HG03175 (cell line): ENCODE data around the gene DSG2.

ENCODE experiments used
- ATAC-seq: cut with Tn5 transposase; IDR thresholded peaks from one replicate; pipeline ENCODE4 v1.9.1; 2021; ENCODE audit warnings: mild to moderate bottlenecking, moderate library complexity; ENCODE audit not compliant: unreplicated experiment

Gene DSG2

DNA sequence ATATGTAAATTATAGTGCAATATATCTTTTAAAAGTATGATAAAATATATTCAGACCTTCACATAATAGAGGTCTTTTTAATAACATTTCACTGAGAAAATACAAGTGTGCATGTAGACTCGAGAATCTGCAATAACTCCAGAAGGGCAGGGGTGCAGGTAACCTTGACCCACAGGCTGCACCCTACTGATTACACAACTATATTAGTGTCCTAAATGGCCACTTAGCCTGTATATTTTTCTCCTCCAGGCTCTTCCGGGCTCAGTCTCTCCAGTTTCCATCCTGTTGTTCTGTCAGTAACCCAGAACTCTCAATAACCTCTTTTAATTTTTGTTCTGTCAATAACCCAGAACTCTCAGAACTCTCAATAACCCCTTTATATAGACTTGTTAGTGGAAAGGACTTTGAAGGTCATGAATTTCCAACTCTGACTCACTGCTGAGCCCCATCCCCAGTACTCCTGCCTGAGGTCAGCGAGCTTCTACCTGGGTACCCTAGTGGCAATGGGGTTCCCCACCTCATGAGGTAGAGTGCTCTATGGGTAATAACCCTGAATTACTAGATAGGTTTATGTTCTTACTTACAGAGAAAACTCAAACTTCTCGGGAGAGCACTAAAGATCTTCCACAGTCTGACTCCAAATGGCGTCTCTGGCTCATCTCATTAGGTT, 85.3 kb downstream of the DSG2 start:
- ATAC-seq: no peak

DNA sequence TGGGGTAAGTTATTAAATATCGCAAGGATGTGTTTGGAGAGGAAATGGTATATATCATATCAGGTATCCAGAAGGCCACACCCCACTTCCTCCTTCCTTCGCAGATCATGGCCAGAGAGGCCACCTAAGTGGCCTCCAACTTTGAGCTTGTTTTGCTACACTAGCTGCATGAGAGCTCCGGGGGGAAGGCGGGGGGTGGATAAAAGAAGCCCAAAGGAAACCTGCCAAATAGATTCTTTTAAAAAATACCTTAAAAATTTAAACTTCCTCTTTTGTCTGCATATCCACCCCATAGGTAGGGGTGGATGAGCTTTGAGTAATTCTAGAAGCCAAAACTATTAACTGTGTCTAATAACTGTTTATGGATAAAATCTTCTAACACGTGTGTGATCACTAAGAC, 88.0 kb downstream of the DSG2 start:
- ATAC-seq: no peak

DNA sequence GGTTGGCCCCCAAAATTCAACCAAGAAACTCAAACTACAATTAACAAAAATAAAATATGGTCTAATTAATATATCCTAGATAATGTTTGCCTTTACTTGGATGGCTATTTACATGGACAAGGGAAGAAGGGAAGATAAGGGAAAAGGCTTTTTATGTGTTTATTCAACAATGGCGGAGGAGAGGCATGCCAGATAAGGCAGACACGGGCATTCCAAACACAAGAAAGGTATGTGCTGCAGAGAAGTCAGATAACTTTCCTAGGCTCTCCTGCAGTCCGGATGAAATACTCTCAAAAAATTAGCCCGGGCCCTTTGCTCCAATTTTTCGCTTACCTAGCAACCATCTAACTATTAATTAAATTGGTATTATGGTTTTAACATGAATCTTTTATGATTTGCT, 88.6 kb downstream of the DSG2 start:
- no peak for ATAC-seq

DNA sequence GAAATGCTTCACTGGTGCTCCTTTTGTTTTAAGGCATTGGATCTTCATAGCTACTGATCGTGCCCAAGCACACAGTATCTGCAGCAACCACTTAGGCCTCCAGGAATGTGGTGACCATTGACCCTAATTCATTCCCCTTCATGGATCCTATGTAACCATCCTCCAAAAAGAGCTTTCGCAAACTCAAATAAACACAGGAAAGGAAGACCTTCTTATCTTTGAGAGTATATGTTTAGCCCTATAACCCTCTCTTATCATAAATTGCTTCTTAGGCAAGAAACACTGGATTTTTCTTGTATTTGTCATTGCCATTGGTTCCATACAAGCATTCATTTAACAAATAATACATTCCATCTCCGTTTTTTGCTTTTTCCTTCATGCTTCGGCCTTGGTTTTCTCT, 89.6 kb downstream of the DSG2 start:
- no peak for ATAC-seq

- ATAC-seq: no peak
Observed at GRCh38 chr18:31590570-31590969, 92.6 kb downstream of the DSG2 start.

- ATAC-seq: no peak
Observed at GRCh38 chr18:31591113-31591512, 93.1 kb downstream of the DSG2 start.

DNA sequence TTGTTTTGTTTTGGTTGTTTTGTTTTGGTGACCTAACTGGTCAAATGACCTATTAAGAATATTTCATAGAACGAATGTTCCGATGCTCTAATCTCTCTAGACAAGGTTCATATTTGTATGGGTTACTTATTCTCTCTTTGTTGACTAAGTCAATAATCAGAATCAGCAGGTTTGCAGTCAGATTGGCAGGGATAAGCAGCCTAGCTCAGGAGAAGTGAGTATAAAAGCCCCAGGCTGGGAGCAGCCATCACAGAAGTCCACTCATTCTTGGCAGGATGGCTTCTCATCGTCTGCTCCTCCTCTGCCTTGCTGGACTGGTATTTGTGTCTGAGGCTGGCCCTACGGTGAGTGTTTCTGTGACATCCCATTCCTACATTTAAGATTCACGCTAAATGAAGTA, 93.7 kb downstream of the DSG2 start, which contains the start of gene TTR:
Gene TTR, plus strand, starts transcription at position 250 of the 400 bp plus-strand sequence. Its CDS starts 26 bp downstream, at position 276.
- no peak for ATAC-seq

DNA sequence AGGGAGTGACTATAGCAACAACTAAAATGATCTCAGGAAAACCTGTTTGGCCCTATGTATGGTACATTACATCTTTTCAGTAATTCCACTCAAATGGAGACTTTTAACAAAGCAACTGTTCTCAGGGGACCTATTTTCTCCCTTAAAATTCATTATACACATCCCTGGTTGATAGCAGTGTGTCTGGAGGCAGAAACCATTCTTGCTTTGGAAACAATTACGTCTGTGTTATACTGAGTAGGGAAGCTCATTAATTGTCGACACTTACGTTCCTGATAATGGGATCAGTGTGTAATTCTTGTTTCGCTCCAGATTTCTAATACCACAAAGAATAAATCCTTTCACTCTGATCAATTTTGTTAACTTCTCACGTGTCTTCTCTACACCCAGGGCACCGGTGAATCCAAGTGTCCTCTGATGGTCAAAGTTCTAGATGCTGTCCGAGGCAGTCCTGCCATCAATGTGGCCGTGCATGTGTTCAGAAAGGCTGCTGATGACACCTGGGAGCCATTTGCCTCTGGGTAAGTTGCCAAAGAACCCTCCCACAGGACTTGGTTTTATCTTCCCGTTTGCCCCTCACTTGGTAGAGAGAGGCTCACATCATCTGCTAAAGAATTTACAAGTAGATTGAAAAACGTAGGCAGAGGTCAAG, 94.7 kb downstream of the DSG2 start:
- no peak for ATAC-seq

GRCh38 chr18:31595121-31595771, 97.3 kb downstream of the DSG2 start:
- no peak for ATAC-seq

GRCh38 chr18:31596081-31596872, 98.3 kb downstream of the DSG2 start:
- ATAC-seq: no peak

DNA sequence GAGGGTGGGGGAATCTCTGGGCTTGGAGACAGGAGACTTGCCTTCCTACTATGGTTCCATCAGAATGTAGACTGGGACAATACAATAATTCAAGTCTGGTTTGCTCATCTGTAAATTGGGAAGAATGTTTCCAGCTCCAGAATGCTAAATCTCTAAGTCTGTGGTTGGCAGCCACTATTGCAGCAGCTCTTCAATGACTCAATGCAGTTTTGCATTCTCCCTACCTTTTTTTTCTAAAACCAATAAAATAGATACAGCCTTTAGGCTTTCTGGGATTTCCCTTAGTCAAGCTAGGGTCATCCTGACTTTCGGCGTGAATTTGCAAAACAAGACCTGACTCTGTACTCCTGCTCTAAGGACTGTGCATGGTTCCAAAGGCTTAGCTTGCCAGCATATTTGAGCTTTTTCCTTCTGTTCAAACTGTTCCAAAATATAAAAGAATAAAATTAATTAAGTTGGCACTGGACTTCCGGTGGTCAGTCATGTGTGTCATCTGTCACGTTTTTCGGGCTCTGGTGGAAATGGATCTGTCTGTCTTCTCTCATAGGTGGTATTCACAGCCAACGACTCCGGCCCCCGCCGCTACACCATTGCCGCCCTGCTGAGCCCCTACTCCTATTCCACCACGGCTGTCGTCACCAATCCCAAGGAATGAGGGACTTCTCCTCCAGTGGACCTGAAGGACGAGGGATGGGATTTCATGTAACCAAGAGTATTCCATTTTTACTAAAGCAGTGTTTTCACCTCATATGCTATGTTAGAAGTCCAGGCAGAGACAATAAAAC, 100.2 kb downstream of the DSG2 start:
- ATAC-seq: no peak
